KMS-11 (cell line): Measurements from ENCODE around the gene MCC.

ENCODE experiments used
- H2AFZ ChIP-seq: fragments of 200-600 bp; sonication (generic); 2 replicates; pipeline ENCODE4 v1.6.1; 2016; ENCODE audit warnings: antibody characterized with exemption, mixed run types, low read depth
- H3K27ac ChIP-seq: fragments of 200-600 bp; sonication (generic); 2 replicates; pipeline ENCODE4 v1.6.1; 2016; ENCODE audit warnings: mild to moderate bottlenecking, mixed run types
- H3K27me3 ChIP-seq: fragments of 200-600 bp; sonication (generic); 2 replicates; pipeline ENCODE4 v1.6.1; 2017; ENCODE audit warnings: mild to moderate bottlenecking, low read depth, mixed run types, moderate library complexity; ENCODE audit not compliant: insufficient read depth
- H3K36me3 ChIP-seq: fragments of 200-600 bp; sonication (generic); 2 replicates; pipeline ENCODE4 v1.6.1; 2017; ENCODE audit warnings: mild to moderate bottlenecking, mixed run types; ENCODE audit not compliant: insufficient read depth
- H3K4me1 ChIP-seq: fragments of 200-600 bp; sonication (generic); 2 replicates; pipeline ENCODE4 v1.6.1; 2016; ENCODE audit warnings: mild to moderate bottlenecking, low read depth, mixed run types; ENCODE audit not compliant: poor library complexity, severe bottlenecking
- H3K4me2 ChIP-seq: fragments of 200-600 bp; sonication (generic); 2 replicates; pipeline ENCODE4 v1.7.0; 2016; ENCODE audit warnings: mild to moderate bottlenecking, mixed run types
- H3K4me3 ChIP-seq: fragments of 200-600 bp; sonication (generic); IDR thresholded peaks from 2 replicates; pipeline ENCODE4 v1.6.1; 2017; ENCODE audit warnings: low read depth, low read length, mixed read lengths; ENCODE audit not compliant: insufficient read depth
- H3K79me2 ChIP-seq: fragments of 200-600 bp; sonication (generic); 2 replicates; pipeline ENCODE4 v1.6.1; 2016; ENCODE audit warnings: low read depth, mixed run types; ENCODE audit not compliant: insufficient read depth
- H3K9ac ChIP-seq: fragments of 200-600 bp; sonication (generic); 2 replicates; pipeline ENCODE4 v1.6.1; 2016; ENCODE audit warnings: mild to moderate bottlenecking, mixed run types
- H4K20me1 ChIP-seq: fragments of 200-600 bp; sonication (generic); 2 replicates; pipeline ENCODE4 v1.6.1; 2016; ENCODE audit warnings: mild to moderate bottlenecking, mixed run types; ENCODE audit not compliant: insufficient read depth
- CTCF ChIP-seq: fragments of 200-600 bp; sonication (generic); conservative IDR thresholded peaks from 2 replicates; pipeline ENCODE4 v1.6.1; 2017; ENCODE audit warnings: low read depth, mild to moderate bottlenecking, antibody characterized with exemption, low read length, moderate library complexity, mixed read lengths

The MCC gene

GRCh38 chr5:113250341-113250953 lies 237.8 kb downstream of the MCC start:
- Histone ChIP-seq H3K27ac (no peak overlapping the region), H3K79me2 (no peaks in the 10 kb centered on the region), H3K4me2 (no peak overlapping the region), H3K4me3 (no peak overlapping the region), H3K4me1 (peaks cover 65% of the 10 kb centered on the region), H3K36me3 (no peaks in the 10 kb centered on the region), H3K27me3 (no peaks in the 10 kb centered on the region), H2AFZ (no peak overlapping the region), H4K20me1 (no peaks in the 10 kb centered on the region), H3K9ac (no peak overlapping the region)
- TF ChIP-seq CTCF, result no peak

DNA sequence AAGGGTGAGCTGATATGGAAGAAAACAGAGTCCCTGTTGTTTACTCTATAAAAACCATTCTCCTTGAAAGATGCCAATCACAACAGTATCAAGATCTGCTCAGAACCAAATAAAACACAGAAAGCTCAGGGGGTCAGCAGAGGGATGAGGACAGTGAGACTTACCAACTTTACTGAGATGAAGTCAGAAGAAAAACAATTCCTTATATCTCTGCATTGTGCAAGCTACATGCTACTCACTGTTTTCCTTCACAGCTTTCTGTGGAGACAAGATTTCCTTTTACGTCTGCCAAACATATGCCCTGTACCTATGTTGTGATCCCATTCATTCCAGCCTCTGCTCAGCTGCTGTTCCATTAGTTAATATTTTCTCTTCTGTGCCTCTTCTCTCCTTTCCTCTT lies 239.0 kb downstream of the MCC start:
- H3K79me2 ChIP-seq, result no peaks in the 10 kb centered on the region
- TF ChIP-seq CTCF, result no peak
- no peak overlapping the region for H3K4me2 ChIP-seq
- no peak overlapping the region for H3K27ac ChIP-seq
- no peak overlapping the region for H3K4me3 ChIP-seq
- peaks cover 65% of the 10 kb centered on the region for H3K4me1 ChIP-seq
- H3K9ac ChIP-seq, result no peak overlapping the region
- no peaks in the 10 kb centered on the region for H4K20me1 ChIP-seq
- H3K27me3 ChIP-seq, result no peaks in the 10 kb centered on the region
- no peaks in the 10 kb centered on the region for H3K36me3 ChIP-seq
- no peak overlapping the region for H2AFZ ChIP-seq

GRCh38 chr5:113246361-113246870 lies 241.8 kb downstream of the MCC start:
- no peaks in the 10 kb centered on the region for H3K79me2 ChIP-seq
- H3K36me3 ChIP-seq, result no peaks in the 10 kb centered on the region
- no peak overlapping the region for H3K4me3 ChIP-seq
- H2AFZ ChIP-seq, result no peak overlapping the region
- H3K4me1 ChIP-seq, result peaks cover 41% of the 10 kb centered on the region
- no peak overlapping the region for H3K9ac ChIP-seq
- H3K27me3 ChIP-seq, result no peaks in the 10 kb centered on the region
- H4K20me1 ChIP-seq, result no peaks in the 10 kb centered on the region
- no peak overlapping the region for H3K27ac ChIP-seq
- peak overlapping the region; percentile 39; the same call in 1 of the 2 replicates for H3K4me2 ChIP-seq
- TF ChIP-seq CTCF, result no peak

DNA sequence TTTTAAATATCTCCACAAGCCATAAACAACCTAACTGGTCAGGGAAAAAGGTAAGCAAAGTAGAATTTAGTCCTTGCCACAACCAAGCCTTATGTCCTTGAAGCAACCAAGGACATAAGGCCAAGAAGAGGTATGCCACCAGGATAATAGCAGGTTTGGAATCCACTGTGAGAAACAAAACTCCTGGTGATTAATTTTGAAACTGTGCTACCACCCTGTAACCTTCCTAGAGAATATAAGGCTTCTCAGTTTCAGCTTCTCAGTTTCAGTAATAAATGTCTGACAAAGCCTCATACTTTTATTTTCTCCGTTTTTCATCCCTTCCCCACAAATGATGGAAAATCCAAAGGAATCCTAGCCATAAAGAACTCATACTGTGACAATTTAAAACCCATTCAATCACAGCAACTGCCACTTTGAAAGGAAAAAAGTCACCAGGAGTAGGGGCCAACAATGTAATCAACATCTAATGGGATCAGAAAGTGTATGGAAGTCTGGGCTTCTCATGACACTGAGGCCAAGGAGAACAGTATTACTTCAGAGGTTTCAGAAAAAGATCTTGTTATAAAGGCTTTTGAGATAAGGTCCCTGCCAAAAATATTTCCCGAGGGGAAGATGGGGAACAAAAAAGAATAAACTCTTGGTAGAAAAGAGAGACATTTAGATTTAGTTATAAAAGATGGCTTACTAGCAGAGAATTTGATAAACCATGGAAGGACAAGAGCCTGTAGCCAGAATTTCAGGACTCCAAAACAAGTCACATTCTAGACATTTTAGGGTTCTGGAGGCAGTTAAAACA lies 242.6 kb downstream of the MCC start:
- no peaks in the 10 kb centered on the region for H3K79me2 ChIP-seq
- no peak overlapping the region for H3K9ac ChIP-seq
- no peak for TF ChIP-seq CTCF
- peak overlapping the region; percentile 7; the same call in 1 of the 2 replicates for H3K27ac ChIP-seq
- H3K4me1 ChIP-seq, result peaks cover 34% of the 10 kb centered on the region
- H3K36me3 ChIP-seq, result no peaks in the 10 kb centered on the region
- H2AFZ ChIP-seq, result no peak overlapping the region
- peak overlapping the region; percentile 39 for H3K4me2 ChIP-seq
- no peak overlapping the region for H3K4me3 ChIP-seq
- no peaks in the 10 kb centered on the region for H4K20me1 ChIP-seq
- no peaks in the 10 kb centered on the region for H3K27me3 ChIP-seq
